ENCODE measurements around the gene RAB5A. TPM values are rescaled to one million over a fixed set of nuclear protein-coding genes. Genes with fewer than 3 reads are reported as not detected.
"Not testable (repeated sequence)": the region's sequence is repeated elsewhere in the genome, so short reads cannot be mapped to it uniquely, and the experiment has no call there.

RAB5A gene
- total and polyA plus RNA-seq, 7 experiments from 2014 or later: 28.6 to 92.2 (median 53.8) TPM

GRCh38 chr3:20012164-20012563 lies 65.3 kb downstream of the RAB5A start, which contains the start of gene PP2D1:
Gene PP2D1 (minus strand): TSS chr3:20012264. CDS start chr3:20012072, 192 bp downstream.
- intact Hi-C loops (cut with micrococcal nuclease): no loop called here
- no peak within 1 kb of the TSS for H3K4me3 Mint-ChIP-seq
- H3K27me3 Mint-ChIP-seq: peaks cover 0 to 3% (median 0%) of the 10 kb centered on the region in 5 donors
- no peaks in the 10 kb centered on the region for H3K9me3 ChIP-seq (ENCODE audit: control insufficient read depth in 2 of 3, low read length in 3 of 3)
- peaks cover 0 to 1% (median 0%) of the 10 kb centered on the region in 7 donors for H3K4me1 Mint-ChIP-seq
- no peak within 1 kb of the TSS for H3K27ac ChIP-seq (ENCODE audit: low read depth, low read length)
- ATAC-seq: no peak
- no peak within 1 kb of the TSS for H3K27ac Mint-ChIP-seq
- H3K27me3 ChIP-seq (ENCODE audit: control insufficient read depth in 2 of 2, insufficient read depth in 2 of 2, low read length in 2 of 2): no peaks in the 10 kb centered on the region
- H3K36me3 Mint-ChIP-seq: no peaks in the 10 kb centered on the region
- CTCF ChIA-PET: no interaction called here
- no peak within 1 kb of the TSS for H3K4me3 ChIP-seq (ENCODE audit: low read length)
- H3K9me3 Mint-ChIP-seq: no peaks in the 10 kb centered on the region
- POLR2A ChIA-PET: no interaction called here
- no peaks in the 10 kb centered on the region for H3K36me3 ChIP-seq (ENCODE audit: control insufficient read depth in 2 of 3, insufficient read depth in 3 of 3, low read length in 3 of 3)
- H3K4me1 ChIP-seq (ENCODE audit: control insufficient read depth in 2 of 2, insufficient read depth in 2 of 2, low read length in 2 of 2): no peaks in the 10 kb centered on the region
- DNase-seq: no peak

- ATAC-seq: no peak
- no peak overlapping the region for H3K27ac ChIP-seq (ENCODE audit: low read depth, low read length)
- DNase-seq: no peak
- no peaks in the 10 kb centered on the region for H3K9me3 ChIP-seq (ENCODE audit: control insufficient read depth in 2 of 3, low read length in 3 of 3)
- H3K27me3 ChIP-seq (ENCODE audit: control insufficient read depth in 2 of 2, insufficient read depth in 2 of 2, low read length in 2 of 2): no peaks in the 10 kb centered on the region
- CTCF ChIA-PET: interaction anchor here (0.6 to 0.7 kb wide), 2 partner anchors 10 to 45 kb away, joined by 3 to 6 read pairs; no protein-coding TSS in a partner anchor
- Mint-ChIP-seq H3K27ac (no peak overlapping the region), H3K9me3 (no peaks in the 10 kb centered on the region), H3K27me3 (peaks cover 0 to 3% (median 0%) of the 10 kb centered on the region in 5 donors), H3K36me3 (no peaks in the 10 kb centered on the region), H3K4me3 (no peak overlapping the region), H3K4me1 (peaks cover 0 to 1% (median 0%) of the 10 kb centered on the region in 7 donors)
- no peaks in the 10 kb centered on the region for H3K4me1 ChIP-seq (ENCODE audit: control insufficient read depth in 2 of 2, insufficient read depth in 2 of 2, low read length in 2 of 2)
- H3K36me3 ChIP-seq (ENCODE audit: control insufficient read depth in 2 of 3, insufficient read depth in 3 of 3, low read length in 3 of 3): no peaks in the 10 kb centered on the region
- intact Hi-C loops (cut with micrococcal nuclease): no loop called here
- POLR2A ChIA-PET: no interaction called here
- H3K4me3 ChIP-seq (ENCODE audit: low read length): no peak overlapping the region
These were observed 66.5 kb downstream of the RAB5A start for GRCh38 chr3:20013396-20013795.

GRCh38 chr3:20015525-20015924 lies 68.6 kb downstream of the RAB5A start:
- Histone ChIP-seq H3K4me1 (ENCODE audit: control insufficient read depth in 2 of 2, insufficient read depth in 2 of 2, low read length in 2 of 2) (no peaks in the 10 kb centered on the region), H3K9me3 (ENCODE audit: control insufficient read depth in 2 of 3, low read length in 3 of 3) (no peaks in the 10 kb centered on the region), H3K4me3 (ENCODE audit: low read length) (no peak overlapping the region), H3K27ac (ENCODE audit: low read depth, low read length) (no peak overlapping the region), H3K27me3 (ENCODE audit: control insufficient read depth in 2 of 2, insufficient read depth in 2 of 2, low read length in 2 of 2) (no peaks in the 10 kb centered on the region), H3K36me3 (ENCODE audit: control insufficient read depth in 2 of 3, insufficient read depth in 3 of 3, low read length in 3 of 3) (no peaks in the 10 kb centered on the region)
- intact Hi-C loops (cut with micrococcal nuclease): no loop called here
- no peak overlapping the region for H3K4me3 Mint-ChIP-seq
- DNase-seq (no peak), ATAC-seq (no peak)
- H3K27me3 Mint-ChIP-seq: peaks cover 0 to 3% (median 0%) of the 10 kb centered on the region in 5 donors
- no peaks in the 10 kb centered on the region for H3K9me3 Mint-ChIP-seq
- ChIA-PET CTCF (no interaction called here), POLR2A (no interaction called here)
- peaks cover 0 to 1% (median 0%) of the 10 kb centered on the region in 7 donors for H3K4me1 Mint-ChIP-seq
- H3K27ac Mint-ChIP-seq: no peak overlapping the region
- H3K36me3 Mint-ChIP-seq: no peaks in the 10 kb centered on the region

- H3K9me3 Mint-ChIP-seq; ATAC-seq; H3K4me1 ChIP-seq (ENCODE audit: control insufficient read depth in 2 of 2, insufficient read depth in 2 of 2, low read length in 2 of 2); H3K27ac ChIP-seq (ENCODE audit: low read depth, low read length); POLR2A ChIA-PET; H3K27me3 Mint-ChIP-seq; H3K4me3 ChIP-seq (ENCODE audit: low read length); H3K36me3 Mint-ChIP-seq; CTCF ChIA-PET; intact Hi-C loops (cut with micrococcal nuclease); DNase-seq; H3K4me1 Mint-ChIP-seq; H3K36me3 ChIP-seq (ENCODE audit: control insufficient read depth in 2 of 3, insufficient read depth in 3 of 3, low read length in 3 of 3); H3K9me3 ChIP-seq (ENCODE audit: control insufficient read depth in 2 of 3, low read length in 3 of 3); H3K27ac Mint-ChIP-seq; H3K27me3 ChIP-seq (ENCODE audit: control insufficient read depth in 2 of 2, insufficient read depth in 2 of 2, low read length in 2 of 2); H3K4me3 Mint-ChIP-seq: not testable (repeated sequence)
These were observed 69.2 kb downstream of the RAB5A start for GRCh38 chr3:20016076-20016475.

GRCh38 chr3:20022954-20023622 lies 76.2 kb downstream of the RAB5A start:
- H3K27ac Mint-ChIP-seq: peak overlapping the region in 3 of 9 donors; percentile 21 to 49 (median 41)

GRCh38 chr3:20023623-20024405 lies 76.9 kb downstream of the RAB5A start:
- Mint-ChIP-seq H3K27ac (peak overlapping the region in 2 of 9 donors; percentile 21 to 22), H3K4me1 (peaks cover 0 to 9% (median 7%) of the 10 kb centered on the region in 7 donors)

More at GRCh38 chr3:20022954-20023622, 76.2 kb downstream of the RAB5A start:
- Mint-ChIP-seq H3K4me3 (no peak overlapping the region), H3K27me3 (no peaks in the 10 kb centered on the region), H3K36me3 (no peaks in the 10 kb centered on the region), H3K4me1 (peaks cover 0 to 9% (median 7%) of the 10 kb centered on the region in 7 donors), H3K9me3 (no peaks in the 10 kb centered on the region)
- Histone ChIP-seq H3K27me3 (ENCODE audit: control insufficient read depth in 2 of 2, insufficient read depth in 2 of 2, low read length in 2 of 2) (no peaks in the 10 kb centered on the region), H3K4me3 (ENCODE audit: low read length) (no peak overlapping the region), H3K36me3 (ENCODE audit: control insufficient read depth in 2 of 3, insufficient read depth in 3 of 3, low read length in 3 of 3) (no peaks in the 10 kb centered on the region), H3K27ac (ENCODE audit: low read depth, low read length) (no peak overlapping the region), H3K9me3 (ENCODE audit: control insufficient read depth in 2 of 3, low read length in 3 of 3) (no peaks in the 10 kb centered on the region), H3K4me1 (ENCODE audit: control insufficient read depth in 2 of 2, insufficient read depth in 2 of 2, low read length in 2 of 2) (no peaks in the 10 kb centered on the region)
- POLR2A ChIA-PET: no interaction called here
- intact Hi-C loops (cut with micrococcal nuclease): no loop called here
- CTCF ChIA-PET: interaction anchor here (0.6 to 1.5 kb wide), 2 partner anchors 10 to 19 kb away, joined by 3 to 6 read pairs; no protein-coding TSS in a partner anchor
- DNase-seq (no peak), ATAC-seq (no peak)

More at GRCh38 chr3:20023623-20024405, 76.9 kb downstream of the RAB5A start:
- ChIA-PET POLR2A (no interaction called here), CTCF (interaction anchor here (0.6 to 1.5 kb wide), 2 partner anchors 11 to 18 kb away, joined by 3 to 6 read pairs; no protein-coding TSS in a partner anchor)
- H3K9me3 Mint-ChIP-seq: no peaks in the 10 kb centered on the region
- Histone ChIP-seq H3K27me3 (ENCODE audit: control insufficient read depth in 2 of 2, insufficient read depth in 2 of 2, low read length in 2 of 2) (no peaks in the 10 kb centered on the region), H3K4me3 (ENCODE audit: low read length) (no peak overlapping the region), H3K4me1 (ENCODE audit: control insufficient read depth in 2 of 2, insufficient read depth in 2 of 2, low read length in 2 of 2) (no peaks in the 10 kb centered on the region), H3K9me3 (ENCODE audit: control insufficient read depth in 2 of 3, low read length in 3 of 3) (no peaks in the 10 kb centered on the region), H3K36me3 (ENCODE audit: control insufficient read depth in 2 of 3, insufficient read depth in 3 of 3, low read length in 3 of 3) (no peaks in the 10 kb centered on the region), H3K27ac (ENCODE audit: low read depth, low read length) (no peak overlapping the region)
- no peak for ATAC-seq
- intact Hi-C loops (cut with micrococcal nuclease): no loop called here
- H3K4me3 Mint-ChIP-seq: no peak overlapping the region
- H3K36me3 Mint-ChIP-seq: no peaks in the 10 kb centered on the region
- no peaks in the 10 kb centered on the region for H3K27me3 Mint-ChIP-seq
- DNase-seq: no peak

Data from naive thymus-derived CD4-positive, alpha-beta T cell (primary cell).